ENCODE results near the gene E2F1.
"Not testable (repeated sequence)": the region's sequence is repeated elsewhere in the genome, so short reads cannot be mapped to it uniquely, and the experiment has no call there.

Gene E2F1

DNA sequence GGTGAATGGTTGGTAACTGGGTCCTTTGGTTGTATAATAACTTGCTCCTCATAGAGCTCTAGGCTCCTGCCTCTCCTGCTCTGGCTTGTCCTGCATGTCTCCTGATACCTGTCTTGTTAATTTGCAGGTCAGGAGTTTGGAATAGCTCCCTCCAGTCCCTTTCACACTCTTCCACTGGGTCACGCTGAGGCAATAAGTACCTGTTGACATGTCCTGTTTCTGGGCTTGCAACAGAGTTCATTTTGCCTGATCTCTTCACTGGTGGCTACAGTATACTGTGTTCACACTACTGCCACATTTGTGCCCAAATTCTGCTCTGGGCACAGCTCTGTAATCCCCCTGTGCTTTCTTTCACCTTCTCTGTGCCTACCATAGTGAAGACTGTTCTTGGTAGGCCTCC is 49.4 kb downstream of the E2F1 start:
- no peak for DNase-seq

DNA sequence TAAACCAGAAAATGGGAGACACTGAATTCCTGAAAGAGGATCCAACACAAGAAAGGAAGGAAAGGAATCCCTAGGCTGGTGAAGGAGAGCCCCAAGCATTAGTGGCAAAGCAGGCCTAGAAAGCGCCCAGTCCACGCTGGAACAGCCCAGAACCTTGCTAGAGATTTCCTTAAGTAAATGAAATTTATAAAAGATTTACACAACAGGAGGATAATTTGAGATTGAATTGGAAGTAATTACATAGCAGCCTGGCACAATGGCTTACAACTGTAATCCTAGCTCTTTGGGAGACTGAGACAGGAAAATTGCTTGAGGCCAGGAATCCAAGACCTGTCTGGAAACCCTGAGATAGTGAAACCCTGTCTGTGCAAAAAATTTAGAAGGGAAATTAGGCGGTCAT is 50.8 kb downstream of the E2F1 start:
- DNase-seq = no peak

- not testable (repeated sequence) for DNase-seq
These were observed 54.3 kb downstream of the E2F1 start for GRCh38 chr20:33631910-33632309.

- no peak for DNase-seq
These were observed 55.7 kb downstream of the E2F1 start for GRCh38 chr20:33630507-33630906.

GRCh38 chr20:33629979-33630378 is 56.2 kb downstream of the E2F1 start:
- no peak for DNase-seq

DNA sequence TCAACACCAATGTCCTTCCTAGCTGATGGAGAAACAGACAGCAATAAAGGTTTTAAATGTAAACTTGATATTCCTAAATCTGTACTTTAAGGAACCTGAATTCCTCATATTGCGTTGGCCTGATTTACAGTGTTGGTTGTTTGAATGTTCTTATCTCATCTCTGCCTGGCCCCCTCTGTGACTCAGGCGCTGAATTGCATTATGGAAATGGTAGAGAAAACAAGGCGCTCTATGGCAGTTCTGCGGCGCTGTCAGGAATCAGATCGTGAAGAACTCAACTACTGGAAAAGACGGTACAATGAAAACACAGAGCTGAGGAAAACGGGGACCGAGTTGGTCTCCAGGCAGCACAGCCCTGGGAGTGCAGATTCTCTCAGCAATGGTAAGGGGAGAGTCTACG is 56.7 kb downstream of the E2F1 start:
- DNase-seq = no peak

DNA sequence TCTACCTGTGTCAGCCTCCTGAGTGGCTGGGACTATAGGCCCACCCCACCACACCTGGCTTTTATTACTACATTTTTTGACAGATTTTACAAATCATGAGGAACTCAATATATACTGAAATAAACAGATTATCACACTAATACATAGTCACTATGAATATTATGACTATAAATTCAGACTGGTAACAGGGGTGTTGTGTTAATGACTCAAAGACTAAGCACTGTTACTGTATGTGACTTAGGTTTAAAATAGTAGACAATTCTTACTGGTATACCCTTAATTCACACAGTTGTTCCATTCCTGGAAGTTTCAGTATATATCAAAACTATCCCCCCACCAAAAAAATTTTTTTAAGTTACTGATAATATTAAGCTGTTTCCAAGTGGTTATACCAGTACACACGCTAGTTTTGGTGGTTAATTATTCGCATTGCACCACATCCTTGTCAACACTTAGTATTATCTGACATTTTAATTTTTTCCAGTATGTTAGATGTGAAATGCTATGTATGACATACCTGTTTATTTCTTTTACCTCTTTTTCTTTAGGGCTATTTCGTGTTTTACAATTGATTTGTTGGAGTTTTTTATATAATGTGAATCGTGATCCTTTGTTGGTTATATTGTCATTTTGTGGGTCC is 58.5 kb downstream of the E2F1 start:
- no peak for DNase-seq

DNA sequence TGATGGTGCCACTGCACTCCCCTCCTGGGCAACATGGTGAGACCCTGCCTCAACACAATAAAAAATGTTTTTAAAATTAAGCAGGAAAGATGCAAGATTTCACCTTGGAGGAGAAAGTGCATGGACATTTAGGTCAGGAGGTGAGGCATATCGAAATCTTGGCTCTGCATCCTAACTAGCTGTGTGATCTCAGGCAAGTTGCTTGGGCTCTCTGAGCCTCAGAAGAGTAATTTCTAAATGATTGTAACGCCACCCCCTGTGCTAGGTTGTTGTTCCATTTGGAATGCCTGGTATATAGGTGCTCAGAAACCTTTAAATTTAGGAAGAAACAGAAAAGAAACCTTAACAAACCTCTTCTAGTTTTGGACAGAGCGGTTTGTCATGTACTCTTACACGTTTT is 60.0 kb downstream of the E2F1 start:
- DNase-seq = no peak

Data from hematopoietic multipotent progenitor cell treated with erythropoietin and hydrocortisone succinate and interleukin-3 and kit ligand, for 6 days (in vitro differentiated cells).